Adrenal gland (tissue), 5 donors: ENCODE results near the gene DLX5.

Source experiments
- CTCF ChIP-seq, 6 experiments: fragments of 450-650 bp in 4 of 6; fragments of 200-600 bp in 2 of 6; sonication (generic) in 1 of 6; IDR thresholded peaks; 1 replicate in 5 of 6; 2 replicates in 1 of 6; pipeline versions ENCODE4 v1.5.1 to v1.8.0; 2016 to 2021; ENCODE audit warnings: antibody characterized with exemption in 6 of 6, mild to moderate bottlenecking in 2 of 6, moderate library complexity in 1 of 6
- POLR2A ChIP-seq, 2 donors: fragments of 450-650 bp; IDR thresholded peaks; one replicate each; pipeline ENCODE4 v1.6.1; 2017; ENCODE audit warnings: antibody characterized with exemption in 2 of 2, mild to moderate bottlenecking in 2 of 2, moderate library complexity in 1 of 2
- donor health status: DM: no; HTN: no; CAD: no.

GRCh38 chr7:96979551-96980276 is 44.9 kb downstream of the DLX5 start:
- no peak for TF ChIP-seq POLR2A (IDR thresholded peaks at IDR 0.05)
- TF ChIP-seq CTCF (IDR thresholded peaks at IDR 0.05): no peak
